ENCODE measurements around the gene KRT86.
"Not testable (repeated sequence)": the region's sequence is repeated elsewhere in the genome, so short reads cannot be mapped to it uniquely, and the experiment has no call there.

The KRT86 gene

GRCh38 chr12:52252175-52252615 is 22.2 kb upstream of the KRT86 start:
- not testable (repeated sequence) for DNase-seq

- no peak for DNase-seq
These were observed 21.6 kb upstream of the KRT86 start for GRCh38 chr12:52252728-52253343.

- DNase-seq, result no peak
These were observed 20.9 kb upstream of the KRT86 start for GRCh38 chr12:52253391-52254179.

GRCh38 chr12:52254180-52254964 is 20.1 kb upstream of the KRT86 start:
- no peak for DNase-seq

- no peak for DNase-seq
These were observed 19.3 kb upstream of the KRT86 start for GRCh38 chr12:52254965-52255751.

GRCh38 chr12:52255926-52256583 is 18.4 kb upstream of the KRT86 start:
- DNase-seq, result no peak

GRCh38 chr12:52256584-52256935 is 17.9 kb upstream of the KRT86 start:
- DNase-seq, result no peak

GRCh38 chr12:52257074-52257551 is 17.3 kb upstream of the KRT86 start:
- no peak for DNase-seq

GRCh38 chr12:52257922-52258321 is 16.5 kb upstream of the KRT86 start:
- DNase-seq, result not testable (repeated sequence)

- DNase-seq, result no peak
These were observed 16.0 kb upstream of the KRT86 start for GRCh38 chr12:52258335-52258901.

GRCh38 chr12:52259657-52260243 is 14.7 kb upstream of the KRT86 start:
- no peak for DNase-seq

- no peak for DNase-seq
These were observed 13.9 kb upstream of the KRT86 start for GRCh38 chr12:52260361-52261207.

GRCh38 chr12:52261208-52261484 is 13.3 kb upstream of the KRT86 start:
- no peak for DNase-seq

GRCh38 chr12:52262286-52262685 is 12.2 kb upstream of the KRT86 start:
- no peak for DNase-seq

GRCh38 chr12:52263761-52264434 is 10.5 kb upstream of the KRT86 start:
- no peak for DNase-seq

- no peak for DNase-seq
These were observed 10.0 kb upstream of the KRT86 start for GRCh38 chr12:52264435-52264825.

GRCh38 chr12:52266514-52266913 is 7.9 kb upstream of the KRT86 start:
- no peak for DNase-seq

GRCh38 chr12:52267266-52267665 is 7.2 kb upstream of the KRT86 start:
- no peak for DNase-seq

GRCh38 chr12:52267699-52268098 is 6.7 kb upstream of the KRT86 start:
- no peak for DNase-seq

GRCh38 chr12:52268212-52268611 is 6.2 kb upstream of the KRT86 start:
- DNase-seq, result no peak
